Activated CD8-positive, alpha-beta T cell treated with anti-CD3 and anti-CD28 coated beads, Interleukin-2, amount 10 ng/mL, durations not matched to agents 7 days and 5 days (primary cell): ENCODE data around the gene PTPN14. TPM values are rescaled to one million over a fixed set of nuclear protein-coding genes. Genes with fewer than 3 reads are reported as not detected.
"Not testable (repeated sequence)": the region's sequence is repeated elsewhere in the genome, so short reads cannot be mapped to it uniquely, and the experiment has no call there.

ENCODE experiments used
- ATAC-seq: fragments of 150-1000 bp; cut with Tn5 transposase; one replicate; pipeline ENCODE4 v1.10.0; 2021; ENCODE audit warnings: moderate library complexity
- CTCF ChIA-PET: fragments of 350-600 bp; sonication (Branson Sonifier 250); formaldehyde crosslinking; loops from one replicate; lab custom pipeline; 2021; ENCODE audit warnings: antibody characterized with exemption; lab: Charles Lee
- POLR2A ChIA-PET: fragments of 350-600 bp; sonication (Branson Sonifier 250); formaldehyde crosslinking; loops from one replicate; lab custom pipeline; 2021; ENCODE audit warnings: antibody characterized with exemption; lab: Charles Lee
- DNase-seq: peaks from one replicate; pipeline ENCODE4 v3.0.0-alpha.2; 2020
- H3K27ac Mint-ChIP-seq: one replicate; pipeline ENCODE4 v1.8.0; 2021; ENCODE audit warnings: mild to moderate bottlenecking, mixed read lengths
- H3K27me3 Mint-ChIP-seq: one replicate; pipeline ENCODE4 v1.8.0; 2021; ENCODE audit warnings: low read depth, mixed read lengths
- H3K36me3 Mint-ChIP-seq: one replicate; pipeline ENCODE4 v1.8.0; 2021; ENCODE audit warnings: low read depth, mixed read lengths
- H3K4me1 Mint-ChIP-seq: one replicate; pipeline ENCODE4 v1.8.0; 2021; ENCODE audit warnings: low read depth, mixed read lengths
- H3K4me3 Mint-ChIP-seq: one replicate; pipeline ENCODE4 v1.8.0; 2021; ENCODE audit warnings: mild to moderate bottlenecking, mixed read lengths
- H3K9me3 Mint-ChIP-seq: one replicate; pipeline ENCODE4 v1.8.0; 2022; ENCODE audit warnings: mixed read lengths; ENCODE audit not compliant: insufficient read depth
- total RNA-seq, 2 experiments: library from RNA; stranded (reverse); gene quantifications; one replicate each; pipeline ENCODE4 v1.2.3, GENCODE V29; 2021

PTPN14 gene
- total RNA-seq, 2 experiments from 2014 or later = 0.13 to 0.21 TPM

DNA sequence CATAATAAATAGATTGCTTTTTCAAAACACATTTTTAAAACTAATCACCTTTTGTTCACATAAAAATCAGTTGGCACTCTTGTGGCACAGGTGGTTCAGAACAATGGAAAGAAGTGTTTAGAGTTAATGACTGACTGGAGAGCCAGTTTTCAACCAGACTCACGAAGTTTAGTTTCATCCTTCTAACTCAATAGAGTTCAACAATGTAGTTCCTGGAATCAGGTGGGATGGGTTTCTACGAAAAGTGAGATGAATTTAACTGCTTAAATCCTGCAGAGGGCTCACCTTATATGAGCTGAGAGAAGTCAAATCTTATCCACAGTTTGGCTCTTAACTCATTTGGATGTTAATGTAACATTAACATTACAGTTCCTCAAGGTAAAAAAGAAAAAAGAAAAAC lies 153.9 kb downstream of the PTPN14 start:
- peaks cover 8% of the 10 kb centered on the region for H3K9me3 Mint-ChIP-seq
- H3K36me3 Mint-ChIP-seq = peaks cover 23% of the 10 kb centered on the region
- ChIA-PET CTCF (interaction anchor here (1.0 to 2.6 kb wide), 8 partner anchors 9 to 188 kb away, joined by 3 to 18 read pairs (median 4); no protein-coding TSS in a partner anchor), POLR2A (no interaction called here)
- DNase-seq = peak; percentile 26
- peak; percentile 53 for ATAC-seq
- peaks cover 37% of the 10 kb centered on the region for H3K4me1 Mint-ChIP-seq
- H3K4me3 Mint-ChIP-seq = no peak overlapping the region
- no peaks in the 10 kb centered on the region for H3K27me3 Mint-ChIP-seq
- H3K27ac Mint-ChIP-seq = peak overlapping the region; percentile 32

DNA sequence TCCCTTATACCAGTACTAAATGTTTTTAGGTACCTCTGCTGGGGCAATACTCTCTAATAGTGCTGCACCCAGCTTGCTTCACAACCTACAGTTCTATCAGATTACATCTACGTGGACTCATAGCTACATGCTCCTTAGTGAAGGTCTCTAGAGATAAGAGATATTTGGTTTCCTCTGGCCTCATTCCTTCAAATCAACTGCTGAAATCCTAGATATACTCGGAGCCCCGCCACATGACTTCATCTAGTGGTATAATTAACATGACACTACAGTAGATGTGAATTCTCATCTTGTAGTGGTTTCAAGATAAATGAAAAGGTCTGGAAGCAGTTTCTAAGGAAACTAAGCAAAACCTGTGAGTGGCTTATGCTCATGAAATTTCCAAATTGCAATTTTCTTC lies 155.1 kb downstream of the PTPN14 start:
- DNase-seq (no peak), ATAC-seq (no peak)
- H3K9me3 Mint-ChIP-seq = peaks cover 8% of the 10 kb centered on the region
- H3K4me1 Mint-ChIP-seq = peaks cover 37% of the 10 kb centered on the region
- no peak overlapping the region for H3K27ac Mint-ChIP-seq
- H3K4me3 Mint-ChIP-seq = no peak overlapping the region
- H3K27me3 Mint-ChIP-seq = no peaks in the 10 kb centered on the region
- CTCF ChIA-PET = interaction anchor here (0.6 to 2.6 kb wide), 9 partner anchors 8 to 191 kb away, joined by 3 to 18 read pairs (median 3); no protein-coding TSS in a partner anchor
- POLR2A ChIA-PET = no interaction called here
- H3K36me3 Mint-ChIP-seq = peaks cover 23% of the 10 kb centered on the region

DNA sequence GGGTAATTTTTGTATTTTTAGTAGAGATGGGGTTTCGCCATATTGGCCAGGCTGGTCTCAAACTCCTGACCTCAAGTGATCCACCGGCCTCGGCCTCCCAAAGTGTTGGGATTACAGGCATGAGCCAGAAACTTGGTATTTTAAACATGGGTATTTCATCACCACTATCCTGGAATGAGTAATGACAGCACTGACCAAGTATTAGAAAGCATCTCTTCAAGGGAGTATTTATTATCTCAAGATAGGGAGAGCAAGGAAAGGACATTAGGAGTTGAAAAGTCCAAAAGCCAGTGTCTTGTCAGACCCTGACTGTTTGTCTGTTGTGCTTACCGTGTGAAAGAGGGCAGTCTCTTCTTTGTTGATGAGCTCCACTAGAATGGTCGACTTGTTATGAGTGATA lies 156.8 kb downstream of the PTPN14 start:
- H3K27me3 Mint-ChIP-seq, H3K4me3 Mint-ChIP-seq, POLR2A ChIA-PET, DNase-seq, ATAC-seq, H3K9me3 Mint-ChIP-seq, H3K27ac Mint-ChIP-seq: not testable (repeated sequence)
- H3K4me1 Mint-ChIP-seq = peaks cover 28% of the 10 kb centered on the region
- CTCF ChIA-PET = interaction anchor here (2.4 kb wide), 1 partner anchor 61 kb away, joined by 6 read pairs; no protein-coding TSS in a partner anchor
- peaks cover 18% of the 10 kb centered on the region for H3K36me3 Mint-ChIP-seq

DNA sequence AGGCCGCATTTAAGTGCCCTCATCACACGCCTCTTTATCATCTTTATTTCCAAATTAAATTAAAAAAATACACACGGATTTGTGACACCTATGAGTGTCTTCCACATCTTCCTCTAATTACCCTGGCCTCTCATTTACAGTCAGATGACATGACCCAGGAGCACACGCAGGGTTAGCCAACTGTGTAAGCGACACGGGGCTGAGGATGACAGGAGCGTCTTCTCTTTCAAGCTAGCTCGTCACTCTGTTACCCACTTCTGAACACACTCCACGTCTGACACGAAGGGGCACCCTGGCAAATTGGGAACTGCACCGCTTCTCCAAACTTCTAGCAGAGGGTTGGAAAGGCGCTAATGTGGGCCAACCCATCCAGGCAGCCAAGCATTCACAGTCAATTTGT lies 158.3 kb downstream of the PTPN14 start:
- ATAC-seq = no peak
- Mint-ChIP-seq H3K4me1 (peaks cover 19% of the 10 kb centered on the region), H3K9me3 (peaks cover 8% of the 10 kb centered on the region), H3K27ac (no peak overlapping the region), H3K27me3 (no peaks in the 10 kb centered on the region), H3K4me3 (no peak overlapping the region), H3K36me3 (peaks cover 9% of the 10 kb centered on the region)
- CTCF ChIA-PET = interaction anchor here (2.4 kb wide), 1 partner anchor 60 kb away, joined by 6 read pairs; no protein-coding TSS in a partner anchor
- DNase-seq = no peak
- POLR2A ChIA-PET = no interaction called here

DNA sequence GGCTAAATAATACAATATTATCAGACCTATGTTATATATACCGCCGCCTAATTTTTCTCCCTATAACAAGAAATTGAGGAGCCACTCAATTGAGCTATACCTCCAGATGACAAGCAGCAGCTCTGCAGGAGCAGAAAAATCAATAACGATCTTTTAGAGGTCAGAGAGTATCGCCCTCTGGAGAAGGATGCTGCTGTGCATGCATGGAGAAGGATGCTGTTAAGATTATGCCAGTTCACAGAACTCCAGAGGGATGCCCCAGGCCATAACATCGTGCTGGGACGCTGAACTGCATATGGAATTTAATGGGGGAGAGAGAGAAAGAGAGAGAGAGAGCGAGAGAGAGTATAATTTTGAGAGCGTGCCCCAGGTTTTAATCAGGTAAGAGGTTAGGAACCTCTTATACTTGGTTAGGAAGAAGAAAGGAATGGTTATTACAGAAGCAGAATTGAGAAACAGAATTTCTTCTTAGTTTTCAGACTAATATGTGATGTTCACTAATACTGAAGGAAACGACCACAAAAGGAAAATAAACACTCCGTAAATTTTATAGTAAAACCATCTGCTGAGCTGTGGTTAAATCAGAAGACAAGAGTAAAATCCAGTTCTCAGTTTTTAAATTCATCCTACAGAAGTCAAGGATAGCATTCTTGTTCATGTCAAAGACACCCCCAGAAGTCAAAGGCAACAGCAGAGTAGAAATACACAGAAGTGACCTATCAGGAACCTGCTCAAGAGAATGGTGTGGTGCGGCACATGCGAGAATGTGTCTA lies 159.3 kb downstream of the PTPN14 start:
- DNase-seq = no peak
- Mint-ChIP-seq H3K4me1 (peaks cover 8% of the 10 kb centered on the region), H3K27ac (no peak overlapping the region), H3K4me3 (no peak overlapping the region), H3K36me3 (peaks cover 6% of the 10 kb centered on the region), H3K27me3 (no peaks in the 10 kb centered on the region), H3K9me3 (peaks cover 8% of the 10 kb centered on the region)
- ChIA-PET POLR2A (no interaction called here), CTCF (no interaction called here)
- no peak for ATAC-seq

DNA sequence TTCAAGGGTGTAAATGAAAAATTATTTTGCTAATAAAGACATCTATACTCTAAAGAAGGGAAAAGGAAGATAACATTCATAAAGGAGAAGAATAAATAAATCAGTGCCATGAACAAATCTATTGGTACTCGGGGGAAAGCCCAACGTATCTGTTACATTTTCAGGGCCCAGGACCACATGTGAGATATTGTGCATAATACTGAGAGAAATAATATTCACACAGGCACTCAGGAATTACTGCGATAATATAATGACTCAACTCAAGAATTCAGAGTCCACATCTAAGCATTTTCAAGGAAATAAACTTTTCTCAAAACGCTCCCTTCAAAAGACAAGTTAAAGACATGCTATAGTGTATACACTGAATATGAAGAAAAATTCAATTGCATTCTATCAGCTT lies 161.7 kb downstream of the PTPN14 start:
- H3K27me3 Mint-ChIP-seq = no peaks in the 10 kb centered on the region
- no peak overlapping the region for H3K4me3 Mint-ChIP-seq
- no peak for DNase-seq
- H3K27ac Mint-ChIP-seq = no peak overlapping the region
- ChIA-PET CTCF (interaction anchor here (0.6 to 2.5 kb wide), 6 partner anchors 38 to 199 kb away, joined by 3 to 11 read pairs (median 4); no protein-coding TSS in a partner anchor), POLR2A (no interaction called here)
- H3K4me1 Mint-ChIP-seq = peaks cover 4% of the 10 kb centered on the region
- no peaks in the 10 kb centered on the region for H3K9me3 Mint-ChIP-seq
- ATAC-seq = no peak
- no peaks in the 10 kb centered on the region for H3K36me3 Mint-ChIP-seq

DNA sequence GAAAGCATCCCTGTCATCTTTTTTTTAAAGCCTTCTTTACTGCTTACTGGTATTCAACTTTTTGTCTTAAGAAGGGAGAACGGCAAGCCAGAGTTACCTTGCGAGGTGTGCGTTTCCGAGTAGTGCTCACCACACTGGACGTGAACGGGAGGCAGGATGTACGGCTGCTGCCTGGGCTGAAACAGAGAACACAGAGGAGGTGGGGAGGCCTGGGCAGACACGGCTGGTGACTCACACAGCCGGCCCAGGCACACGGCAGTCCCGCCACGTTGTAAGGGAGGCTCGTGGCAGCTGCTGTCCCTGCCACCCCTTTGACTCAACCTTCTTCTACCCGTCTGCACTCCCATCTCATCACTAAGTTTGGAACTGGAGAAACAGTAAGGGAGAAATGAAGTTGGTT lies 164.7 kb downstream of the PTPN14 start:
- no peaks in the 10 kb centered on the region for H3K9me3 Mint-ChIP-seq
- no peak overlapping the region for H3K4me3 Mint-ChIP-seq
- DNase-seq = no peak
- ATAC-seq = no peak
- ChIA-PET POLR2A (no interaction called here), CTCF (interaction anchor here (0.7 to 3.1 kb wide), 3 partner anchors 54 to 201 kb away, joined by 3 to 23 read pairs (median 11); no protein-coding TSS in a partner anchor)
- no peaks in the 10 kb centered on the region for H3K36me3 Mint-ChIP-seq
- H3K4me1 Mint-ChIP-seq = peaks cover 4% of the 10 kb centered on the region
- no peaks in the 10 kb centered on the region for H3K27me3 Mint-ChIP-seq
- H3K27ac Mint-ChIP-seq = no peak overlapping the region

DNA sequence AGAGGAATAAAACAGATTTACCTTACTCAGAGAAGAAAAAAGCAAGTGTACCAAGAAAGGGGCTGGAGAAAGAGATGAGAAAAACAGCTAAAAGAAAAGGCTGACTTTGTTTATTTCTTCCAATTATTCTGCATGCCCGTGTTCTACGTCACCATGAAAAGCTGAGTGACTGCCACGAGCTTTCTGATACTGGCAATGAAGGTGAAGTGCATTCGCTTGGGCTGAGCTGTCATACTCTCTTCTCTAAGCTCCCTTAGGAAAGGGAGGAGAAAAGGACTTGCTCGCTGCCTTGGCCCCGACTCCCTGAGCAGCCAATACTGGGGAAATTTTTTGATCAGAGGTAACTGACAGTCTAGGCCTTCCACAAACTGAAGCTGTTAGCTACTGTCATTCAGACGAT lies 165.1 kb downstream of the PTPN14 start:
- Mint-ChIP-seq H3K27ac (no peak overlapping the region), H3K9me3 (no peaks in the 10 kb centered on the region), H3K4me1 (peaks cover 4% of the 10 kb centered on the region), H3K36me3 (no peaks in the 10 kb centered on the region), H3K27me3 (no peaks in the 10 kb centered on the region), H3K4me3 (no peak overlapping the region)
- ATAC-seq = no peak
- POLR2A ChIA-PET = no interaction called here
- DNase-seq = no peak
- CTCF ChIA-PET = interaction anchor here (0.7 to 3.1 kb wide), 3 partner anchors 54 to 201 kb away, joined by 3 to 23 read pairs (median 11); no protein-coding TSS in a partner anchor

DNA sequence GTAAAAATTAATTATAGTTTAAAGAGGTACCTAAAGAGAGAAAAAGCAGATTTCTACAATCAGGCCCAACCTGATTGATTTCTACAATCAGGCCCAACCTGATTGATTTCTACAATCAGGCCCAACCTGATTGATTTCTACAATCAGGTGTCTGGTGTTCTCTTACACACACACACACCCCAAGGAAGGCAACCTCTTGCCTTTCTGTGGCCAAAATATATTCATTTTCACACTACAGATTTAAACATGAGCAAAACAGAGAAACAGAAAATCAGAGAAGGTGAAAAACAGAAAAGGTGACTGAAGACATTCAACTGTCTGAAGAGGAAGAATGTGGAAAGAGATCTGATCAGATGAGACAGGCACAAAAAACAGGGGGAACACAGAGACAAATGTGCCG lies 166.0 kb downstream of the PTPN14 start:
- H3K27ac Mint-ChIP-seq = no peak overlapping the region
- H3K4me1 Mint-ChIP-seq = peaks cover 4% of the 10 kb centered on the region
- DNase-seq (no peak), ATAC-seq (no peak)
- ChIA-PET CTCF (no interaction called here), POLR2A (no interaction called here)
- no peak overlapping the region for H3K4me3 Mint-ChIP-seq
- H3K9me3 Mint-ChIP-seq = no peaks in the 10 kb centered on the region
- no peaks in the 10 kb centered on the region for H3K36me3 Mint-ChIP-seq
- H3K27me3 Mint-ChIP-seq = no peaks in the 10 kb centered on the region

DNA sequence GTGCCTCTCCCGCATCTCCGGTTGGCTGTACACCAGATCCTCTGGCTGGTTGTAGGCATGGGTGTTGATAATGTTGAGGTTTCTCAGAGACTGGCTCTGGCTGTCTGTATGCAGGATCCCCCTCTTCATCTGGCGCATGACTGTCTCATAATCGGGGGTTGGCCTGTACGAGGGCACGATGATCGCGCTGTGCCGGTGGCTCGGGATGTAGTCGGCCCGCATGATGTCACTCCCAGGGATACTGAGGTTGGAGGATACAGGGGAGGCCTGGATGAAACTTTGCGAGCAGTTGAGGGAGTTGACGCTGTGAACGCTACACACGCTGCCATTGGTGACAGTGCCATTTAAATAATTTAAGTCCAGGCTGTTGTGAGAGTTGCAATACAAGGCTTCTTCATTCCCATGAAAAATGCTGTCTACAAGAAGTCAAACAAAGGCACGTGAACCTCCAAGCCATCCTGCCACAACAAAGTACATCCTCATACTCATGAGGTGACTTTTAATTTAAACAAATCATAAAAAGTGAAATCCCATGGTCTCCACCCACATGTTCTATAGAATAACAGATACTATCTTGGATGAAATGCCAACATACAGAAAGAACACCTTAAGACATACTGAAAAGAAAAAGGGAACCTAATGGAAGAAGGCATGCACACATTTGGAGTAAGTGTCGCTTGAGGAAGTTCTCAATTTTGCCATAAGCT lies 166.9 kb downstream of the PTPN14 start:
- ChIA-PET CTCF (no interaction called here), POLR2A (no interaction called here)
- H3K27ac Mint-ChIP-seq = no peak overlapping the region
- no peaks in the 10 kb centered on the region for H3K36me3 Mint-ChIP-seq
- no peaks in the 10 kb centered on the region for H3K9me3 Mint-ChIP-seq
- ATAC-seq = no peak
- peaks cover 2% of the 10 kb centered on the region for H3K27me3 Mint-ChIP-seq
- peaks cover 4% of the 10 kb centered on the region for H3K4me1 Mint-ChIP-seq
- no peak for DNase-seq
- H3K4me3 Mint-ChIP-seq = no peak overlapping the region

DNA sequence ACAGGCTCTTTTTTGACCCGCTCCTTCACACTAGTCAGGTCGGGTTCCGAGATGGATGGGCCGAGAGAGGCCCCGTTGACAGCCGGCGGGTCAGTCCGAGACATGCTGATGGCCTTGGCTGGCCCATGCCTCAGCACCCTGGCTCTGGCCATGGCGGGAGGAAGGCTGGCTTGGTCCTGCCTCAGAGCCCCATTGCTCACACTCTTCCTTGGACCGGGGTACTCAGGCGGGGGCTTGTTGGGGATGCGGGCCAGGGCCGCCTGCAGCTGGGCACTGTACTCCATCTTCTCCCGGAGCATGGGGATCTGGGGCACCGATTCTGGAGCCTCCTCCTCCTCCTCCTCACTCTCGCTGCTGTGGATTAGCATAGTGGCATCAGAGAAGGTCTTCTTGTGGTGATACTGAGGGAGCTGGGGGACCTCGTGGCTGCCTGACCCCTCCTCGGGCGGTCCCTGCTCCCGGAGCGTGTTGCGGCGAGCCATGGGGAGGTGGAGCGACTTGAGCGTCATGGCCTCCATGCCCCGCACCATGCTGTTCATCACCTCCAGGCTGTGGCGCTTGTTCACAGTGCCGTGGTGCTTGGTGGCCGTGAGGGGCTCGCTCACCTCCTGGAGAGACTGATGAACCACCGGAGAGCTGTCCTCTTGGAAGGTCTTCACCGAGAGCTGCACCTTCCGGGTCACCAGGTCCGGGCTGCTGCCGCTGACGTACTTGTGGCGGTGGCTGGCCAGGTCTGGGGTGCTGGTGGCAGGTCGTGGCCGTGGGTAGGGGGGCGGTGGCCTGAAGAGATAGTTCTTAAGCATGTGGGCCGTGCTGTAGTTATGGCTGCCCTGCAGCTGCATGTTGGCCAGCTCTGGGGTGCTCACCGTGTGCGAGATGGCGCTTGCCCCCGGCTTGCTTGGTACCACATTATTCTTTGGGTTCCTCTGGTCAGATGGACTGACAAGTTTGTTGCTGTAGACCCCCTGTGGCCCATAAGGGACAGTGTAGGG lies 167.7 kb downstream of the PTPN14 start:
- Mint-ChIP-seq H3K27me3 (peaks cover 4% of the 10 kb centered on the region), H3K4me3 (no peak overlapping the region), H3K27ac (no peak overlapping the region), H3K4me1 (peaks cover 4% of the 10 kb centered on the region), H3K9me3 (no peaks in the 10 kb centered on the region), H3K36me3 (no peaks in the 10 kb centered on the region)
- ChIA-PET POLR2A (no interaction called here), CTCF (interaction anchor here (1.5 kb wide), 1 partner anchor 122 kb away, joined by 3 read pairs; no protein-coding TSS in a partner anchor)
- no peak for ATAC-seq
- DNase-seq = no peak
